NCI-H69 (cell line): ENCODE measurements around the gene STING1.
A peak's percentile ranks its signal among the peaks of the same experiment; 100 is the strongest.

ENCODE experiments used
- DNase-seq: peaks from one replicate; lab custom pipeline; 2025; lab: John Stamatoyannopoulos, UW

Gene STING1

DNA sequence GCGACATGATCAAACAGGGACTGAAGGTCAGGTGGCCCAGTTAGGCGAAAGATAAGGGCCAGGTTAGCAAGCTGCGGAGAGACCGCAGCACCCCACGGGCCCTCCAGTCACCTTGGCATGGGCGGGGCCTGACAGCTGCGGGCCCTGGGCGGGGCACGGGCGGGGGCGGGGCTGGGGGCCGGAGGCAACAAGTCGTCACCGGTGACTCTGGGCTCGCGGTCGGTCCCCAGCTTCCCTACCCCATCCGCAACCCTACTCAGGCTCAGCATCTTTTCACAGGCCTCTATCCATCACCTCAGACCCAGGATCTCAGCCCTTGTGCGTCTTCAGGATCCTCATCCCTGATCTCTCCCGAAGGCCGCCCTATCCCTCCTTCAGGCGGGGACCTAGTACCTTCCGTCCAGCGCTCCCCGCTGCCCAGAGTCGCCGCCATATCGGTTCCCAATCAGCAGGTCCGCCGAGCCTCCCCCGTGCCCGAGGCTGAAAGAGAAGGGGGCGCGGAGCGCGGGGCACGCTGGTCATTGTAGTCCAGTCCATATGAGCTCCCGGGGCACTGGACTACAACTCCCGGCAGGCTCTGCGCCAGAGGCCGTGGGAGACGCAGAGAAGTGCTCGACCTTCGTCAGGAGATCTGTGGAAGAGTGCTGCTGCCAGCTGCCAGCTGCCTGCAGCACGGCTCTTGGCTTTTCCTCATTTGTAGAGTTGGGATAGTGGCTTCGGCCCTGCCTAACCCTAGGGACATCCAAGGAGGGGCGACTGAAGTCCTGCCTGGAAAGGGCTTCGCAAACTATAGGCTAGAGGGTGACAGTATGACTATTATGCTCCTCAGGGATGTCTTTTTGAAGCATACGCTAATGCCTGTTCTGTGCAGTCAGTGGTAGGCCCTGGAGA, 43.3 kb downstream of the STING1 start, which contains the start of gene DNAJC18:
Gene DNAJC18, minus strand, starts transcription at position 513 of the 891 bp plus-strand sequence. Its CDS starts 80 bp downstream, at position 433.
- DNase-seq: peak; percentile 97

DNA sequence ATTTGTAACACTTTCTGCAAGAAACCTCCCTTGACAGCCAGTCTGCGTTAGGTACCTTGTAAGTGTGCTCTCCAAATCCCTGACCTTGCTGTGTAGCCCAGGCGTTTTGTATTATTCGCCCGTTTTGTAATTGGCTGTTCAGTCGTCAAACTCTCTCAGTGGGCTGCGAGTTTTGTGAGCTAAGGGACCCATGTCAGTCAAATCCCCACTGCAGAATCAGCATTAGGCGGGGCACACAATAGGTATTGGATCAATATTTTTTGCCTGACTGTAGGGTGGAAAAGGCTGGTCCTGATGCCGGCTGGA, 43.9 kb downstream of the STING1 start:
- DNase-seq: no peak

DNA sequence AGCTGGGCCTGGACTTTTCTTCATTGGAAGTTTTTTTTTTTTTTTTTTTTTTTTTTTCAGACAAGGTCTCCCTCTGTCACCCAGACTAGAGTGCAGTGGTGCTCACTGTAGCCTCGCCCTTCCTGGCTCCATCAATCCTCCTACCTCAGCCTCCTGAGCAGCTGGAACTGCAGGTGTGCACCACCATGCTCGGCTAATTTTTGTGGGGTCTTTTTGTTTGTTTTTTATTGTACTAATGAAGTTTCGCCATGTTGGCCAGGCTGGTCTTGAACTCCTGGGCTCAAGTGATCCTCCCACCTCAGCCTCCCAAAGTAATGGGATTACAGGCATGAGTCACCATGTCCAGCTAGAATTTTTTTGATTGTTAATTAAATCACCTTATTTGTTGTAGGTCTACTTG, 46.9 kb downstream of the STING1 start:
- no peak for DNase-seq

DNA sequence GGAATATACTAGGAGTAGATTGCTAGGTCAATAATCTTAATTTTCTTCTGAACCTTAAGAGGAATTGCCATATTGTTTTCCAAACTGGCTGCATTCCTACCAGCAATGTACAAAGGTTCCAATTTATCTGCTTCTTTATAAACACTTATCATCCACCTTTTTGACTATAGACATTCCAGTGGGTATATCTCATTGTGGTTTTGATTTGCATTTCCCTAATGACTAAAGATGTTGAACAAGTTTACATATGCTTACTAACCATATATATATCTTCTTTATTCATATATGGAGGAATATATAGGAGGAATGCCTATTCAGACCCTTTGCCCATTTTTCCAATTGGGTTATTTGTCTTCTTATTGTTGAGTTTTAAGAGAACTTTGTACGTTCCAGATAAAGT, 50.9 kb downstream of the STING1 start:
- no peak for DNase-seq

GRCh38 chr5:139430015-139430414, 52.5 kb downstream of the STING1 start:
- no peak for DNase-seq

- DNase-seq: no peak
Measured at GRCh38 chr5:139426203-139426885, 56.2 kb downstream of the STING1 start.
